Stimulated activated CD8-positive, alpha-beta memory T cell treated with anti-CD3 and anti-CD28 coated beads, Interleukin-15, amount 100 ng/mL, for 48 hours (primary cell): ENCODE results near the gene CCNL2.
"Not testable (repeated sequence)": the region's sequence is repeated elsewhere in the genome, so short reads cannot be mapped to it uniquely, and the experiment has no call there.

Experiments
- DNase-seq, 2 donors: peaks; one replicate each; pipeline ENCODE4 v3.0.0-alpha.2; 2020; ENCODE audit warnings: low read depth in 2 of 2

CCNL2 gene

DNA sequence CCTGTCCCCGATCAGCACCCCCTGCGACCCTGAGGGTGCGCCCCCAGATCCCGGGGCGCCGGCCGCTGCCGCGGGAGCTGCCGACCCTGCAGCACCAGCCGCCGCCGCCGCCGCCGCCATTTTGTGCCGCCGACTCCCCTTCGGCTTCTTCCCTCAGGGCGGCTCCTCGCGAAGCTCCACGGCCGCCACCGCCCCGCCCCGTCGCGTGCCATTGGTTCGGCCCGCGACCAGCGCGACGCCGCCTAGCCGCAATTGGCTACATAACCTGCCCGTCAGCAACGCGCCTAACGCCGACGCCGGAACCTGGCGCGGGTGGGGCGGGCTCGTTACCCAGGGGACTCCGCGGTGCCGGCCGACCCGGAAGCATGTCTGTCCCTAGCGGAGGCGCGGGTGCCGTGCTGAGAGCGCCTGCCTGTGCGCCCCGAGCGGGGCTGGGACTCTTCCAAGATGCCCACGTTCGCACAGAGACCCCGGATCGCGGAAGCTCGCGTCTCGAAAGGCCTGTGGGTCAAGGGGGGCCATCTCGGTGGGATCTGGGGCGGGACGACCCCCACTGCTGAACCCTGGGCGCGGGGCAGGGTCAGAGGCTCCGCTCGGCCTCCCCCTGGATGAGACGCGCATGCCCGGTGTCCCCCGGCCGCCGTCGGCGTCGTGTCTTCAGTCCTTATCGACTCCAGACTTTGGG is at the start of gene CCNL2:
Gene CCNL2, minus strand, starts transcription at position 149 of the 685 bp plus-strand sequence. Its CDS starts 29 bp downstream, at position 120.
- DNase-seq: peak; percentile 99 to 100

DNA sequence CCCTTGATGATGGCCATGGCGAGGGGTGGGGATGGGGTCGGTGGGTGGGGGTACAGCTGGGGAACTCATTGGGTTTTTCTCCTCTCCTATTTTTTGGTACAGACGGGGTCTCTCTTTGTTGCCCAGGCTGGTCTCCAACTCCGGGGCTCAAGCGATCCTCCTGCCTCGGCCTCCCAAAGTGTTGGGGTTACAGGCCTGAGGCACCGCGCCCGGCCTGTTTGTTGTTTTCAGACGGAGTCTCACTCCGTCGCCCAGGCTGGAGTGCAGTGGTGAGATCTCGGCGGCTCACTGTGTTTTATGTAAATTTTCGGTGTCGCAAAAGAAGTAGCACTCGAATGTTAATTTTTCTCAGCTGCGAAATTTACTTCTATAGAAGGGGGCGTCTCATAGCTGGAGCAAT is 47.5 kb upstream of the CCNL2 start:
- not testable (repeated sequence) for DNase-seq

DNA sequence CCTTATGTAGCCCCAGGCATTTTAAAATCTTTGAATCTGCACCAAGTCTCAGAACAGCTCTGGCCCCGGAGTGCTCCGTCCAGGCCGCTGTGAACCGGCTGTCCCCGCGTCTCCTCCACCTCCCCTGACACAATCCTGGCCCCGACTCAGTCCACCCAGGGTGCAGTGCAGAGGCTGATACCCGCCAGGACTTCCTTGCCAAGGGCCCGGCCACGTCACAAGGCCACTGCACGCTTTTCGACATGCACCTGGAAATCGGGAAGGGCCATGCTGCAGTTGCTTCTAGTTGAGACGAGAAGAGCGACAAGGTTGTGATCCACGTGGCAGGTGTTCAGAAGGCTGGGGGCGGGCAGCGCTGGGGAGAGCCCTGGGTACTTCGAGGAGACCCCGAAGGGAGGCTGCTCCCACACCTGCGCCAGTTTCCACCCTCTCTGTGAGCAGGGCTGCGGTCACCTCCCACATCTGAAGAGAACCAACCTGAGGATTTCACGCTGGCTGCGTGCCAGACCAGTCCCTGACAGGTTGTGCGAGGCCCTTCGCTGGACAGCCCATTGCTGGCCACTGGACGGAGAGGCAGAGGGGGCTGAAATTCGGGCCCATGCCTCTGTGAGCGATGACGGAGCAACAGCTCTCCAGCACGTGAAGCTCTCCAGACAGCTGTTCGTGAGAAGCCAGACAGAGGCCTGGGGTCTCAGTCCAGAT is 43.1 kb upstream of the CCNL2 start:
- no peak for DNase-seq

DNA sequence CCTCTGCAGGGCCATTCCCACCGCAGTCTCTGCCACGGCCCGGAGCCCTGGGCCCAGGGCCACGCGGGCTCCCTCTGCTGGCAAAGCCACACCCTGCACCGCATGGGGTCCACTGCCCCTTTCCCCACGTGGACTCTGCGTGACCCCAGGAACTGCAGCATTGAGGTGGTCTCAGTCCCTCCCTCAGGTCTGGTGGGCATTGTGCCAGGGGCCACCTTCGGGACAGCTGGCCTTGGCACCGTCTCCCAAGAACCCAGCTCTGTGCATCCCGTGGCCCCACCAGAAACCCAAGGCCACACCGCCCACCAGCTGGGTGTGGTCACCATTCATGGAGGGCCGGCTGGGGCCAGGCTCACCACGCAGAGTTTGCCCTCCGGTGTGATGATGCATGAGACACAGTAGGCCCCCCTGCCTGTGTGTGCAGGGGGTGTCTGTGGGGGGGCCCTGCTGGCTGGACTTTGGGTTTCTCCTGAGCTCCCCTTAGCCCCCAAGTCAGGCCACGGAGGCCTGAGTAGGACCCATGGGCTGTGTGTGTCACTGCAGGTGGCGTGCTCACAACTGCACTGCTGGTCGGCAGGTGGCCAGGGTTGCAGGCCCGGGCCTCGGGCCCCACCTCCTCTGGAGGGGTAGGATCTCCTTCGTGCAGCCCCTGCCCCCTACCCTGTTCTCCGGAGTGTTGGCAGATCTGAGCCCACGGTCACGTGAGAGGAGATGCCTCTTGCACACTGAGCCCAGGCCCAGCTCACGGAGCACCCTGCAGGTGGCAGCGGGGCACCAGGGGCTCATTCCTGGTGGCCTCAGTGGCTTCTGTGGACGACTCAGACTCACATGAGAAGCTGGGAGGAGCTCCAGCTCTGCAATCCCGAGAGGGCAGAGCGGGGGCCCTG is 42.1 kb upstream of the CCNL2 start:
- DNase-seq: peak; percentile 36 to 43

DNA sequence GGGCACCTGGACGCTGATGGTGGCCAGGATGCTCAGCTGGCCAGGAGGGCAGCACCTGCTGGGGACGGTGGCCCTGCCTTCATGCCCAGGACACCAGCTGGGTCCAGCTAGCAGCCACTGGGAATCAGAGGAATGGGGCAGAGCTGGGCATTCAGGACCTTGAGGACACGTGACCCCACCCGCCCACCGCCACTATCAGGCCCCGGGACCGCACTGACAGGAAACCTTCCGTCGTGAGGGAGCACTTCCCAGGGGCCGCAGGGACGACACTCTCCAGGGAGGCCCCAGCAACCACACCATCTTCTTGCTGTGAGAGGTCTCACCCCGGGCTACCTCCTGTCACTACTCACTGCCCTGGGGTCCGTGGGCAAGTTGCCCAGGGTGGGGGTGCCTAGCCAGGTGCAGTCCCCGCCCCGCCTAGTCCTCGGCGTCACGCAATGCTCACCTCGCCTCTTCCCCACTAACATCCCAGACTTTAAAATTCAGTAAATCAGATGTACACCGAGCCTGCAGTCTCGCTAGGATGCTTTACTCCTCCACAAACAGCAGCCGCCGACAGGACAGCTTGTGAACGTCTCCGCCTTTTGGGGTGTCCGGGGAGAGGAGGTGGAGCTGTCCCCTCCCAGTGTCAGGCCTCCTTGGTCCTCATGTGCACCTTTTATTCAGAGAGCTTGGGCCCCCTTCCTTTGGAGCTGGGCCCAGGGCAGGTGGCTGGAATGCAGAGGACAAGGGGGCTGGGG is 41.3 kb upstream of the CCNL2 start:
- no peak for DNase-seq

DNA sequence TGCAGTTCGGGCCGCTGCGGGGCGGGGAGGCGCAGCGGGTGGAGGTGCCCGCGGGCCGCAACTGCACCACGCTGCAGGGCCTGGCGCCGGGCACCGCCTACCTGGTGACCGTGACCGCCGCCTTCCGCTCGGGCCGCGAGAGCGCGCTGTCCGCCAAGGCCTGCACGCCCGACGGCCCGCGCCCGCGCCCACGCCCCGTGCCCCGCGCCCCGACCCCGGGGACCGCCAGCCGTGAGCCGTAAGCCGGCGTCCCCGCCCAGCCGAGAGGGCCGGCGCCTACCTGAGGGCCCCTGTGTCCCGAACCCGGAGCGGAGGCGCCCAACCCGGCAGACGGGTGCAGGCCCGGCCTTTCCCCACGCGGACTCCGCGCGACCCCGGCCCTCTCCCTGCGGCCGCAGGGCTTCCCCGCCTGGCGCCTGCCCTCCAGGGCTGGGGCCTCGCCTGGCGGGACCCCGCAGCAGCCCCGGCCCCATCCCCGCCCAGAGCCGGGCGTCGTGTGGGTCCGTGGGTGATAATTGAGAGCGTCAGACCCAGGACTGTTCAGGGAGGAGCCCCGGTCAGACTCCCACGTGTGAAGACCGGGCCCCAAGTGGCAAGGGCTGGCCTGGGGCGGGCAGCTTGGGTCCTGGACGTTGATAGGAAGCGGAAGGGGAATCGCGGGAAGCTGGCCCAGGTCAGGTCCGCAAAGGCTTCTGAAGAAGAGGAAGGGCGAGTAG is 40.6 kb upstream of the CCNL2 start:
- DNase-seq: no peak

DNA sequence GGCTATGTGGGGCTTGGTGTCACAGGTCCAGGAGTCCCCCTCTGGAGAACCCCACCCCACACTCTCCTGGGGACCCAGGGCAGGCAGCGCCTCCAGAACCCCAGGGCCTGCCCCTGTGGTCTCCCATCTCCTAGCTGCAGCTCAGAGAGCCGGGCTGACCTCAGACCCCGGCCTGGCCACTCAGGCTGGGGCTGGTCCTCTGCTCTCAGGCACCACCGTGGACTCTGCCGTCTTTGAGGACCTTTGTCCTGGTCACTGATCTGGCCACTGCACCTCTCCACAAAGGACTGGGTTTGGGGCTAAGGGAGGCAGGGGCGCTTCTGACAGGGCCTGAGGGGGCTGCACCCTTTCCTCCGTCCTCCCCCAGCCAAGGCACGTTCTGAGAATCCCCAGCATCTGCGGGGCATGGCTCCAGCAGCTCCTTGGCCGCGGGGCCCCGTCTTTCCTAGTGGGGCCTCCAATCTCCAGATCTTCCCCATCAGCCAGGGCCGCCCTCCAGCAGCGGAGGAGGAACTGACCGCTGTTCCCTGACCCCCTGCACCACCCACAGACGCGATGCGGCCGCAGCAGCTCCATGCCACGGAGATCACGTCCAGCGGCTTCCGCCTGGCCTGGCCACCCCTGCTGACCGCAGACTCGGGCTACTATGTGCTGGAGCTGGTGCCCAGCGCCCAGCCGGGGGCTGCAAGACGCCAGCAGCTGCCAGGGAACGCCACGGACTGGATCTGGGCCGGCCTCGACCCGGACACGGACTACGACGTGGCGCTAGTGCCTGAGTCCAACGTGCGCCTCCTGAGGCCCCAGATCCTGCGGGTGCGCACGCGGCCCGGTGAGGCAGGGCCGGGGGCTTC is 39.6 kb upstream of the CCNL2 start:
- no peak for DNase-seq

DNA sequence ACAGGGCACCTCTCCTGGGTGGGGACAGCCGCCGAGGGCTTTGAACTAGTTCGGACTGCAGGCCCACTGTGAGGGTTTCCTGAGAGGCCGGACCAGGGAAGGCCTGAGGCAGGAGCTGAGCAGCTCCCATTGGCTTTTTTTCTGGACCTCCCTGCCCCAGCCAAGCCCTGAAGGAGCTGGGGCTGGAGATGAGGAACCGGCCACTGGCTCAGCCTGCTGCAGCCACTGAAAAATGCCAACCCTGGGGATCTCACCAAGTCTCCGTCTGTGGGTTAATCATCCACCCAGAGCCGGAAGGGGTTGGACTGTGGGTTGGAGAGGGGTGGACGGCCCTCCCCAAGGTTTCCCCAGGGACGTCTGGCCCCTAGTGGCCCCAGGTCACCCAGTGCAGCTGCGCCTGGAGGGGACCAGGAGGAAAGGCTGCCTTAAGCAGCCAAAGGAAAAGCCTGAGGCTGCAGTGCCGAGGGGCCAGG is 38.8 kb upstream of the CCNL2 start:
- DNase-seq: no peak

DNA sequence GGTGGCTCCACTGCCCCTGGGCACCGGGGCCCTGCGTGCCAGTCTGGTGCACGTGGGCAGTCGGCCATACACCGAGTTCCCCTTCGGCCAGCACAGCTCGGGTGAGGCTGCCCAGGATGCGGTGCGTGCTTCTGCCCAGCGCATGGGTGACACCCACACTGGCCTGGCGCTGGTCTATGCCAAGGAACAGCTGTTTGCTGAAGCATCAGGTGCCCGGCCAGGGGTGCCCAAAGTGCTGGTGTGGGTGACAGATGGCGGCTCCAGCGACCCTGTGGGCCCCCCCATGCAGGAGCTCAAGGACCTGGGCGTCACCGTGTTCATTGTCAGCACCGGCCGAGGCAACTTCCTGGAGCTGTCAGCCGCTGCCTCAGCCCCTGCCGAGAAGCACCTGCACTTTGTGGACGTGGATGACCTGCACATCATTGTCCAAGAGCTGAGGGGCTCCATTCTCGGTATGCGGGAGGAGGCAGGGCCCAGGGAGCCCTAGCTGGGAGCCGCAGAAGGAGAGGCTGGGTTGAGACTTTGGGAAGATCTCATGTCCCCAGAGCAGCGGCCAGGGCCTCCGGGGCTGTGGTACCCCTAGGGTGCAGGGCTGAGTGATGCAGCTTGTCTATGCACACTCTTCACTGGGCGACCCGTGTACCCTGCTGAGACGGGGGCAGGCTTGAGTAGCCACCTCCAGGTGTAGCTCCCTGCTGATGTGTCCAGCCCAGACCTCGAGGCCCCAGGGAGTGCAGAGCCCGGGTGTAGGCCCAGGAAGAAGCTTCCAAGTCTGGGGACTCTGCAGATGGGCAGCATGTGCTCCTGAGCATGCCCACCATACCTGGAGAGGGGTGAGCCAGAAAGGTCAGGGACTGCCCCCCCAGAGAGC is 38.1 kb upstream of the CCNL2 start:
- no peak for DNase-seq

DNA sequence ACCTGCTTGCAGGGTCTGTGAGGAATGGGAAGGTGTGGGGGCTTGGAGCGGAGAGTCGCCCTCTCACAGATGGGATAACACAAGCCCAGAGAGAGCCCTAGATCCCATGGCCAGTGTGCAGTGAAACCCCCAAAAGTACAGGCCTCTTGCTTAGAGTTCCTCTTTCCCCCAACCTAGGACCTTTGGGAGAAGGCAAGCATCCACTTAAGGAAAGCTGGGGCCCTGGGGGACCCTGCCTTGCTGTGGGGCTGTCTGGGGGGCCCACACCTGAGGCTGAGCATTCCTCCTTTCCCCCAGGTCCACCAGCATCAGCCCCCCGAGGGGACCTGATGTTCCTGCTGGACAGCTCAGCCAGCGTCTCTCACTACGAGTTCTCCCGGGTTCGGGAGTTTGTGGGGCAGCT is 37.5 kb upstream of the CCNL2 start:
- no peak for DNase-seq

DNA sequence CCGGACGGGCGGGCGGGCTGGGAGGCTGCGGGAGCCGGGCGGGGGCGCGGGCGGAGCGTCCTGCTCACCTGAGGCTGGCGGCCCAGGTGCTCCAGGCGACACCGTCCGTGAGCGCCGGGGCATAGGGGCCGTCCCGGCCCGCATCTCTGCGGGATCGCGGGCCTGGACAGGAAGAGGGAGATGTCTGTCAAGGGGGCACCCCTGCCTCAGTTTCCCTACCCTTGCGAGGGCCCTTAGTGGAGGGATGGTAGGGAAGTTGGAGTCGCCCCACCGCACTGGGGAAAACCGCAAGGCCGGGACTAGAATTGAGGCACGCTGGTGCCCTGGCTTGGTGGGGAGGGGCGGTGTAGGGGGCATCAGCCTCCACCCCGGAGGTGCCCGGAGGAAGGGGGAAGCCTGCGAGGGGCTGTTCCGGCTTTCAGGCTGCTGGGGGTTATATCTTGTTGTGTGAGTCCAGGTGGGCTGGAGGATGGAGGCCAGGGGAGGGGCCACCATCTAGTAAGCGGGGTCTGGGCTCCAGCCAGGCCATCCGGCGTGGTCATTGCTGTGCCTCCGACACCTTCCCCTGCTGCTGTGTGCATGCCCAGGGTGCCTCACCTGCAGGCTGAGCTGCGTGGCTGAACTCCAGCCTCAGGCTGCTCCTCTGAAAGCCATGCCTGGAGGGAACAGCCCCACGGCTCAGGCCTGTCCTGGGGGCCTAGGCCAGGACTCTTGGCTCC is 36.9 kb upstream of the CCNL2 start:
- no peak for DNase-seq

DNA sequence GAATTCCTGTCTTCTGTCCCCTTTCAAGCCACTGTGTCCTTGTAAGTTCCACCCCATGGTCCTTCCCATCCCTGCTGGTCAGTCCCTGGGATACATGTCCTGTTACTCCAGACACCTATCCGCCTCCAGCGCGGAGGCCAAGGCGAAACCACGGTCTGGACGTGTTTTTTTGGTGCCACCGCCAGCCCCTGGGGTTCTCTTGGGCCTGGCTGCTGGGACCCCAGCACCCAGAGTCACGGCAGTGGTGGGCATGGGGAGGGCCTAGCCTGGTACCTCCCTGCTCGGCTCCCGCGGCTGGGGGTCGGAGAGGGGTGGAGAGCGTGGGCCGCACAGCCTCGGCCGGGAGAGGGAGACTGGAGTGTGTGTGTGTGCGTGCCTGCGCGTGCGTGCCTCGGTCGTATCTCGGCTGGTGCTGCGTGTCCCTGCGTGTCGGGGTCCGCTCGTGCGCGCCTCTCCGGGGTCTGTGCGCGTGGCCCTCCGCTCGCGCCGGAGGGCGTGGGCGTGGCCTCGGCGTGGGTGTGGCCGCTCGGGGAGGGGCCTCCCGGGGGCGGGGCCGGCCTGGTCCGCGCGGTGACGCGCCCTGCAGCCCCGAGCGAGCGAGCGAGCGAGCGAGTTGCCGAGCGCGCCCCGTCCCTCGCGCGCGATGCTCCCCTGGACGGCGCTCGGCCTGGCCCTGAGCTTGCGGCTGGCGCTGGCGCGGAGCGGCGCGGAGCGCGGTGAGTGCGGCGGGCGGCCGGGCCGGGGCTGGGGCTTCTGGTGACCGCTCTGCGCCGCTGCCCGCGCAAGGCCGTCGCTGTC is 36.2 kb upstream of the CCNL2 start, which contains the start of gene VWA1:
Gene VWA1, plus strand, starts transcription at position 585 of the 798 bp plus-strand sequence. Its CDS starts 59 bp downstream, at position 644.
- peak; percentile 53 to 55 for DNase-seq

DNA sequence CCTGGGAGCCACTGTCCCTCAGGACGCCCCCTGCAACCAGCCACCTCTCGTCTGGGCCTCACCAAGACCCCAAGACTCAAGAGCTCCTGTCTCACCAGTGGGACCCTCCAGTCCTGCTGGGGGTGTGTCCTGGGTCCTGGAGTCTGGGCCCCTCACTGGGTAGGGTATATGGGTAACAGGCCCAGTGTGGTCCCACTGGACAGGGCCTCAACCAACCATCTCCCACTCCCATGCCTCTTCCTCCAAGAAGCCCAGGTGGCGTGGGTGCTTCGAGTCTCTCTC is 35.6 kb upstream of the CCNL2 start:
- DNase-seq: no peak

DNA sequence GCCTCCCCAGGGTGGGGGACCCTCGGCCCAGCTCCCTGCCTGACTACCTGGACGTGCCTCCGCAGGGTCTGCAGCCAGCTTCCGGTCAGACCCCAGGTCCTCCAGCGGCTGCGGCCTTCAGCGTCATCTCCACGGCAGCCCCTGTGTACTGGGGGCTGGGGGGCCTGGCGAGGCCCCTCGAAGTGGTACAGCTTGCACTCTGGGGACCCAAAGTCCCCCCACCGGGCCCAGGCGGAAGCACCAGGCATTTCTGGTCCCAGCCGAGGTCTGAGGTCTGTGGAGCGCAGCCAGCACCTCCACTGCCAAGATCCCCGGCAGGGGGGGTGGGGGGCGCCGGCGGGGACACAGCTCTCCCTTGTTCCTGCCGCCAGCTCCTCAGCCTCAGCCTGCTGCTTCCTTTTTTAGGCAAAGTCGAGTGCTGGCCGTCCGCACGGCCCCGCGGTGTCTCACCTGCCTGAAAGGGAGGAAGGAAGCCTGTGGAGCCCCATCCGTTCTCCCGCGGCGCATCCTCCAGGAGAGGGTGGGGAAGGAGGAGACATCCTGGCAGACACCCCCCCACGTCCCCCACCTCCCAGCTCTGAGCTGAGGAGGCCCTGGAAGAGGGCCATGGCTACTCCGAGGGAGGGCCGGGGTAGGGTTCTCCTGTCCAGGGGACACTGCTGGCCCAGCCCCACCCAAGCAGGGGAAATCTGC is 35.1 kb upstream of the CCNL2 start:
- DNase-seq: no peak

DNA sequence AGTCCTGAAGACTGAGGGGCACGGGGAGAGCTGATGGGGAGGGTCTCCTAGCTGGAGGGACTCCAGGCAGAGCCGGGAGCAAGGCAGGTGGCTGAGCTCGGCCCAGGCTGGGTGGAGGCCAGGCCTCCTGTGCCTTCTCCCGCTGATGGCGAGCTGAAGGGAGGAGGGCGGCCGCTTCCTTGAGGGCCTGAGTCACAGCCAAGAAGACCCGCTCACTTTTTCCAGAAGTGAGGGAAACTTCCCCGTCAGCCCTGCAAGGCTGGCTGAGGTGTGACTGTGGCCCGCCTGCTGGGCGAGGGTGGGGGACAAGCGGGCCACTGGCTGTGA is 34.6 kb upstream of the CCNL2 start:
- DNase-seq: peak; percentile 57 to 63

DNA sequence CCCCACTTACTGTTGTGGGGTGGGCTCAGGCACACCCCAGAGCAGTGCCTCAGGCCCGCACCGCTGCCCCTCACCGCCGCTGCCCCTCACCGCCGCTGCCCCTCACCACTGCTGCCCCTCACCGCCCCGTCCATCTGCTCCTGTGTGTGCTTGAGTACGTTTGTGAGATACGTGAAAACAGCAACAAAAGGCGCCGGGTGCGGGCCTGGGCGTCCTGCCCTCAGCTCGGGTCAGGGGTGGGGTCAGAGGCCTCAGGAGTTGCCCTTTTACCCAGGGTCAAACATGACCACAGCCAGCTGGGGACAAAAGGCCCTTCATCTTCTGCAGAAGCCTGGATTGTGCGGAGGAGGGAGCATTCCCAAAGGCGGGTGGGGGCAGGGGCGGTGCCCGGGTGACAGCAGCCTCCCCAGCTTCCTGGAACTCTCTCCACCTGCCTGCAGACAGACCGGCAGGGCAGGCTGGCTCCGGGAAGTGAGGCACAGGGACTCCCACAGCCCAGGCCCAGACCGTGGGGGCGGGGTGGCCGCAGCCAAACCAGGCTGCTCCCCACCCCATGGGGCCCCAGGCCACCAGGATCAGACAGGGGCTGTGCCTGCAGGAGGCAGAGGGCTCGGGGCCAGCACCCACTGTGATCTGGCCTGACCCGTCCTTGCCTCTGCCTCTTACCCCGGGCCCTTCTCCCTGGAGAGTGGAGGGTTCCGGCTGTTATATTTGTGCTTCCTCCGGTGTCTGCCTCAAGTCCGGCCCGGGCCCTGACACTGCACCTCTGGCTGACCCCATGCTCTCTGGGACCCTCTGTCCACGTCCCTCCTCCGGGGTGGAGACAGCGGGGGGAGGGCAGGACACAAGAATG is 34.0 kb upstream of the CCNL2 start:
- DNase-seq: no peak
